Measurements from ENCODE around the gene KIRREL3.

KIRREL3 gene

GRCh38 chr11:126700768-126701519 is 299.6 kb downstream of the KIRREL3 start:
- DNase-seq: no peak

GRCh38 chr11:126698576-126698975 is 302.0 kb downstream of the KIRREL3 start:
- peak; percentile 81 for DNase-seq

- peak; percentile 95 for DNase-seq
Measured at GRCh38 chr11:126697936-126698335, 302.6 kb downstream of the KIRREL3 start.

- DNase-seq: peak; percentile 13
Measured at GRCh38 chr11:126696982-126697381, 303.6 kb downstream of the KIRREL3 start.

GRCh38 chr11:126695293-126695692 is 305.3 kb downstream of the KIRREL3 start:
- DNase-seq: no peak

GRCh38 chr11:126694065-126694625 is 306.4 kb downstream of the KIRREL3 start:
- DNase-seq: peak; percentile 21

GRCh38 chr11:126687477-126687876 is 313.1 kb downstream of the KIRREL3 start:
- no peak for DNase-seq

GRCh38 chr11:126686938-126687337 is 313.6 kb downstream of the KIRREL3 start:
- no peak for DNase-seq

GRCh38 chr11:126683766-126684728 is 316.5 kb downstream of the KIRREL3 start:
- DNase-seq: no peak

GRCh38 chr11:126682590-126682989 is 318.0 kb downstream of the KIRREL3 start:
- no peak for DNase-seq

GRCh38 chr11:126680700-126681099 is 319.9 kb downstream of the KIRREL3 start:
- DNase-seq: no peak

- peak; percentile 91 for DNase-seq
Measured at GRCh38 chr11:126680131-126680530, 320.4 kb downstream of the KIRREL3 start.

- DNase-seq: no peak
Measured at GRCh38 chr11:126679033-126679432, 321.5 kb downstream of the KIRREL3 start.

GRCh38 chr11:126676536-126676935 is 324.0 kb downstream of the KIRREL3 start:
- DNase-seq: no peak

- no peak for DNase-seq
Measured at GRCh38 chr11:126673319-126673718, 327.3 kb downstream of the KIRREL3 start.

GRCh38 chr11:126669416-126669815 is 331.2 kb downstream of the KIRREL3 start:
- DNase-seq: no peak

- DNase-seq: no peak
Measured at GRCh38 chr11:126664643-126665042, 335.9 kb downstream of the KIRREL3 start.

- DNase-seq: no peak
Measured at GRCh38 chr11:126663749-126664592, 336.6 kb downstream of the KIRREL3 start.

GRCh38 chr11:126662035-126662790 is 338.4 kb downstream of the KIRREL3 start:
- no peak for DNase-seq

GRCh38 chr11:126660761-126661425 is 339.7 kb downstream of the KIRREL3 start:
- DNase-seq: peak; percentile 18

GRCh38 chr11:126660321-126660720 is 340.2 kb downstream of the KIRREL3 start:
- peak; percentile 78 for DNase-seq
